ENCODE results near the gene SPRY2. TPM values are rescaled to one million over a fixed set of nuclear protein-coding genes. Genes with fewer than 3 reads are reported as not detected.

SPRY2 gene
- total RNA-seq, 8 experiments from 2014 or later: 3.3 to 30.2 (median 18.3) TPM

GRCh38 chr13:80299046-80299445 is 41.9 kb downstream of the SPRY2 start:
- in situ Hi-C loops (cut with MboI; ENCODE audit: low pct_unique_long_range_greater_than_20kb in 2 of 9, low sequenced_read_pairs in 9 of 9, unreplicated experiment in 9 of 9): no loop called here
- peaks cover 7 to 11% of the 10 kb centered on the region in 2 donors for H3K4me1 ChIP-seq (replicated peaks in 1 of 2)
- no peak overlapping the region for H3K4me3 ChIP-seq
- ATAC-seq (replicated peaks in 6 of 8): no peak
- H3K27ac ChIP-seq: no peak overlapping the region

- Histone ChIP-seq H3K27ac (no peak overlapping the region), H3K4me3 (no peak overlapping the region), H3K4me1 (replicated peaks in 1 of 2) (peaks cover 7 to 11% of the 10 kb centered on the region in 2 donors)
- WGBS, 10 experiments: 38 to 100% (median 83%) methylated on average over 1 to 2 of the region's 2 CpGs; no CpG with 5 or more reads in 1 of the 10 experiments
- in situ Hi-C loops (cut with MboI; ENCODE audit: low pct_unique_long_range_greater_than_20kb in 2 of 9, low sequenced_read_pairs in 9 of 9, unreplicated experiment in 9 of 9): no loop called here
- ATAC-seq (replicated peaks in 6 of 8): no peak
Observed at GRCh38 chr13:80297503-80297902, 43.4 kb downstream of the SPRY2 start.

- Histone ChIP-seq H3K27ac (no peak overlapping the region), H3K4me1 (replicated peaks in 1 of 2) (peaks cover 7 to 11% of the 10 kb centered on the region in 2 donors), H3K4me3 (no peak overlapping the region)
- peak in 3 of 8 experiments; percentile 46 to 64 (median 64) for ATAC-seq (replicated peaks in 6 of 8)
- in situ Hi-C loops (cut with MboI; ENCODE audit: low pct_unique_long_range_greater_than_20kb in 2 of 9, low sequenced_read_pairs in 9 of 9, unreplicated experiment in 9 of 9): no loop called here
Observed at GRCh38 chr13:80297094-80297493, 43.8 kb downstream of the SPRY2 start.

GRCh38 chr13:80296638-80297037 is 44.3 kb downstream of the SPRY2 start:
- in situ Hi-C loops (cut with MboI; ENCODE audit: low pct_unique_long_range_greater_than_20kb in 2 of 9, low sequenced_read_pairs in 9 of 9, unreplicated experiment in 9 of 9): no loop called here
- H3K4me3 ChIP-seq: no peak overlapping the region
- no peak overlapping the region for H3K27ac ChIP-seq

GRCh38 chr13:80290591-80290990 is 50.3 kb downstream of the SPRY2 start:
- Histone ChIP-seq H3K27ac (no peak overlapping the region), H3K4me3 (no peak overlapping the region), H3K4me1 (replicated peaks in 1 of 2) (no peaks in the 10 kb centered on the region)
- 13 to 100% (median 86%) methylated on average over 1 of the region's 1 CpG; no CpG with 5 or more reads in 1 of the 10 experiments for WGBS, 10 experiments
- in situ Hi-C loops (cut with MboI; ENCODE audit: low pct_unique_long_range_greater_than_20kb in 2 of 9, low sequenced_read_pairs in 9 of 9, unreplicated experiment in 9 of 9): no loop called here
- no peak for ATAC-seq (replicated peaks in 6 of 8)

More at GRCh38 chr13:80296638-80297037, 44.3 kb downstream of the SPRY2 start:
- H3K4me1 ChIP-seq (replicated peaks in 1 of 2): peaks cover 7 to 11% of the 10 kb centered on the region in 2 donors
- 33 to 100% (median 75%) methylated on average over 1 to 4 of the region's 7 CpGs; no CpG with 5 or more reads in 3 of the 10 experiments for WGBS, 10 experiments
- no peak for ATAC-seq (replicated peaks in 6 of 8)

Measured in motor neuron (in vitro differentiated cells).